Endothelial cell of umbilical vein (primary cell): ENCODE data around the gene TBX19. TPM values are rescaled to one million over a fixed set of nuclear protein-coding genes. Genes with fewer than 3 reads are reported as not detected.

Experiments used
- BruUV-seq: library from RNA; stranded (reverse); fragments of 400-500 nt; replicated peaks from 2 replicates; lab custom pipeline; 2021; lab: Mats Ljungman, UMichigan
- CTCF ChIA-PET: fragments of 300-600, 350-600 bp; sonication (Branson Sonifier 250); formaldehyde crosslinking; loops from one replicate; lab custom pipeline; 2021; ENCODE audit warnings: antibody characterized with exemption, inconsistent platforms; lab: Charles Lee
- POLR2A ChIA-PET: fragments of 300-600, 350-600 bp; sonication (Branson Sonifier 250); formaldehyde crosslinking; loops from one replicate; lab custom pipeline; 2021; ENCODE audit warnings: antibody characterized with exemption, inconsistent platforms; lab: Charles Lee
- DNase-seq: peaks from one replicate; pipeline ENCODE4 v3.0.0-alpha.2; 2011; ENCODE audit warnings: low read depth, low spot score
- FAIRE-seq: peaks from 2 replicates; lab custom pipeline; 2011; peaks lifted over from hg19 to GRCh38; lab: Jason Lieb, UNC
- H2AFZ ChIP-seq: 2 replicates; pipeline ENCODE4 v1.6.0; 2012; ENCODE audit warnings: low read depth, low read length, control low read depth, inconsistent platforms
- H3K27ac ChIP-seq: 2 replicates; pipeline ENCODE4 v1.5.1; 2011; ENCODE audit warnings: low read depth, mild to moderate bottlenecking, control low read depth, low read length, moderate library complexity; ENCODE audit not compliant: insufficient read depth
- H3K27me3 ChIP-seq, 2 experiments: 2 replicates each; pipeline versions ENCODE4 v1.6.0 to v1.6.1; 2011; ENCODE audit warnings: low read length in 2 of 2, mixed read lengths in 1 of 2; ENCODE audit not compliant: control insufficient read depth in 2 of 2, insufficient read depth in 2 of 2
- H3K36me3 ChIP-seq, 2 experiments: 2 replicates in 1 of 2; 3 replicates in 1 of 2; pipeline ENCODE4 v1.5.1; 2011; ENCODE audit warnings: low read length in 2 of 2, mild to moderate bottlenecking in 1 of 2, moderate library complexity in 1 of 2; ENCODE audit not compliant: control insufficient read depth in 2 of 2, insufficient read depth in 2 of 2; ENCODE audit errors: extremely low read depth in 1 of 2
- H3K4me1 ChIP-seq: 3 replicates; pipeline ENCODE4 v1.5.1; 2011; ENCODE audit warnings: mild to moderate bottlenecking, low read length; ENCODE audit not compliant: control insufficient read depth, insufficient read depth; ENCODE audit errors: extremely low read depth
- H3K4me2 ChIP-seq: 2 replicates; pipeline ENCODE4 v1.6.1; 2011; ENCODE audit warnings: low read length, control low read depth, mixed read lengths; ENCODE audit not compliant: insufficient read depth
- H3K4me3 ChIP-seq, 3 experiments: fragments of 200-600 bp in 1 of 3; sonication (generic), shearing (Covaris generic) in 1 of 3; replicated peaks in 1 of 3; 2 replicates each; pipeline ENCODE4 v1.5.1; 2011 to 2016; ENCODE audit warnings: control low read depth in 3 of 3, low read length in 3 of 3, mild to moderate bottlenecking in 2 of 3, inconsistent platforms in 1 of 3, low read depth in 1 of 3, moderate library complexity in 1 of 3; ENCODE audit not compliant: insufficient read depth in 1 of 3
- H3K79me2 ChIP-seq: 2 replicates; pipeline ENCODE4 v1.6.0; 2012; ENCODE audit warnings: low read length, inconsistent platforms; ENCODE audit not compliant: control insufficient read depth, insufficient read depth
- H3K9ac ChIP-seq: replicated peaks from 2 replicates; pipeline ENCODE3; 2011; ENCODE audit warnings: low read length, control low read depth; ENCODE audit not compliant: insufficient read depth; ENCODE audit errors: extremely low read depth
- H3K9me1 ChIP-seq: replicated peaks from 3 replicates; pipeline ENCODE4 v1.6.0; 2011; ENCODE audit warnings: mild to moderate bottlenecking, low read length; ENCODE audit not compliant: control insufficient read depth, insufficient read depth; ENCODE audit errors: extremely low read depth
- H3K9me3 ChIP-seq: replicated peaks from 2 replicates; pipeline ENCODE4 v1.5.1; 2012; ENCODE audit warnings: low read length, inconsistent platforms; ENCODE audit not compliant: control insufficient read depth, insufficient read depth
- H4K20me1 ChIP-seq: replicated peaks from 2 replicates; pipeline ENCODE3; 2011; ENCODE audit warnings: mild to moderate bottlenecking, low read length; ENCODE audit not compliant: control insufficient read depth, insufficient read depth; ENCODE audit errors: extremely low read depth
- CTCF ChIP-seq, 2 donors: IDR thresholded peaks; 1 replicate in 1 of 2; 2 replicates in 1 of 2; pipeline ENCODE4 v1.5.1; 2011; ENCODE audit warnings: low read length in 2 of 2, mild to moderate bottlenecking in 2 of 2, moderate library complexity in 2 of 2, control low read depth in 1 of 2, inconsistent platforms in 1 of 2, low read depth in 1 of 2; ENCODE audit not compliant: insufficient read depth in 1 of 2; ENCODE audit errors: extremely low read depth in 1 of 2
- EZH2 ChIP-seq: IDR thresholded peaks from 2 replicates; pipeline ENCODE4 v1.6.1; 2012; ENCODE audit warnings: borderline replicate concordance, low read depth, mild to moderate bottlenecking, moderate library complexity, low read length, inconsistent platforms; ENCODE audit not compliant: severe bottlenecking
- FOS ChIP-seq: IDR thresholded peaks from 2 replicates; pipeline ENCODE4 v1.6.1; 2011; ENCODE audit warnings: mild to moderate bottlenecking, low read length, moderate library complexity, borderline replicate concordance; ENCODE audit not compliant: insufficient read depth
- GATA2 ChIP-seq: IDR thresholded peaks from 2 replicates; pipeline ENCODE4 v1.7.0; 2011; ENCODE audit warnings: low read depth, mild to moderate bottlenecking, moderate library complexity, mixed read lengths, low read length; ENCODE audit not compliant: insufficient read length, insufficient read depth
- JUN ChIP-seq: IDR thresholded peaks from 2 replicates; pipeline ENCODE4 v1.6.1; 2011; ENCODE audit warnings: borderline replicate concordance, low read depth; ENCODE audit not compliant: insufficient read length, insufficient read depth
- MAX ChIP-seq: IDR thresholded peaks from 2 replicates; pipeline ENCODE4 v1.6.1; 2011; ENCODE audit not compliant: insufficient read depth, insufficient read length
- MYC ChIP-seq: IDR thresholded peaks from one replicate; pipeline ENCODE4 v1.6.1; 2011; ENCODE audit warnings: mild to moderate bottlenecking, low read depth, low read length
- POLR2A ChIP-seq: IDR thresholded peaks from 2 replicates; pipeline ENCODE4 v1.6.1; 2012; ENCODE audit warnings: low read depth, mild to moderate bottlenecking, control low read depth, low read length
- POLR2AphosphoS5 ChIP-seq: IDR thresholded peaks from 2 replicates; pipeline ENCODE4 v1.6.1; 2012; ENCODE audit warnings: low read depth, mild to moderate bottlenecking, control low read depth, low read length, moderate library complexity; ENCODE audit not compliant: insufficient read depth
- dilution Hi-C: fragments of 300-500 bp; cut with MboI; formaldehyde crosslinking; loops from one replicate; pipeline ENCODE4 v1.15.0; 2019; ENCODE audit warnings: low sequenced_read_pairs; ENCODE audit not compliant: extremely low pct_ligation_motif_present
- intact Hi-C: fragments of 100-400 bp; cut with micrococcal nuclease; formaldehyde crosslinking; loops from one replicate; pipeline ENCODE4 v1.10.0; 2022
- polyA plus RNA-seq, 4 experiments: library from polyadenylated mRNA; depleted of rRNA in 3 of 4; stranded (reverse) in 3 of 4; unstranded in 1 of 4; fragments of >200 nt; gene quantifications; 2 replicates each; pipeline versions ENCODE4 v1.2.1 to v1.2.3, GENCODE V29; 2011 to 2012; ENCODE audit warnings: missing spikeins in 1 of 4
- total RNA-seq: library from RNA; stranded (reverse); gene quantifications from 2 replicates; pipeline ENCODE4 v1.2.3, GENCODE V29; 2021

Gene TBX19
- total and polyA plus RNA-seq, 2 donors (not counting 3 experiments of a cell fraction or from before 2014, with no cell fraction given) = 2.3 to 2.8 TPM

- Histone ChIP-seq H3K27me3 (no peaks in the 10 kb centered on the region), H3K79me2 (no peaks in the 10 kb centered on the region), H4K20me1 (no peaks in the 10 kb centered on the region), H3K4me3 (no peak overlapping the region), H2AFZ (no peak overlapping the region), H3K36me3 (no peaks in the 10 kb centered on the region), H3K4me1 (peaks cover 18% of the 10 kb centered on the region), H3K9me1 (no peaks in the 10 kb centered on the region), H3K4me2 (no peak overlapping the region), H3K9ac (no peak overlapping the region), H3K27ac (peak overlapping the region; percentile 37), H3K9me3 (no peaks in the 10 kb centered on the region)
- dilution Hi-C loops (no loop called here), intact Hi-C loops (no loop called here)
- BruUV-seq = TSS peak; percentile 44
- FAIRE-seq (no peak), DNase-seq (no peak)
- ChIA-PET POLR2A (no interaction called here), CTCF (interaction anchor here (1.4 to 3.4 kb wide), 3 partner anchors 85 to 94 kb away, joined by 9 to 86 read pairs (median 19); partner anchors contain the start of gene SFT2D2)
- no peak for TF ChIP-seq FOS
- TF ChIP-seq MYC = no peak
- TF ChIP-seq POLR2A = no peak
- no peak for TF ChIP-seq MAX
- TF ChIP-seq GATA2 = no peak
- TF ChIP-seq CTCF (IDR thresholded peaks at IDR 0.05; ENCODE audit: extremely low read depth in 1 of 2, insufficient read depth in 1 of 2, low read depth in 1 of 2, low read length in 2 of 2) = no peak
- no peak for TF ChIP-seq POLR2AphosphoS5
- no peak for TF ChIP-seq JUN
- TF ChIP-seq EZH2 = no peak
Measured at GRCh38 chr1:168320149-168320548, 39.5 kb downstream of the TBX19 start.
